KBM-7 (cell line): ENCODE data around the gene PRKN.
A peak's percentile ranks its signal among the peaks of the same experiment; 100 is the strongest.

Experiments used
- DNase-seq: peaks from one replicate; pipeline ENCODE4 v3.0.0-alpha.2; 2015
- in situ Hi-C: fragments of 300-500 bp; cut with MboI; formaldehyde crosslinking; loops from 2 replicates; pipeline ENCODE4 v1.14.3; 2020; ENCODE audit warnings: low sequenced_read_pairs, low pct_unique_long_range_greater_than_20kb, mixed read lengths

The PRKN gene

GRCh38 chr6:161802231-161802630, 925.3 kb downstream of the PRKN start:
- no peak for DNase-seq
- in situ Hi-C loops = no loop called here

GRCh38 chr6:161798844-161799394, 928.6 kb downstream of the PRKN start:
- in situ Hi-C loops = no loop called here
- no peak for DNase-seq

- no peak for DNase-seq
- in situ Hi-C loops = no loop called here
These were observed 930.9 kb downstream of the PRKN start for GRCh38 chr6:161796681-161797080.

- in situ Hi-C loops = no loop called here
- no peak for DNase-seq
These were observed 934.6 kb downstream of the PRKN start for GRCh38 chr6:161792851-161793493.

GRCh38 chr6:161788531-161788930, 939.0 kb downstream of the PRKN start:
- in situ Hi-C loops = no loop called here
- no peak for DNase-seq

- in situ Hi-C loops = no loop called here
- DNase-seq = no peak
These were observed 955.4 kb downstream of the PRKN start for GRCh38 chr6:161772176-161772575.

- in situ Hi-C loops = no loop called here
- no peak for DNase-seq
These were observed 965.6 kb downstream of the PRKN start for GRCh38 chr6:161761966-161762365.

- in situ Hi-C loops = no loop called here
- no peak for DNase-seq
These were observed 972.5 kb downstream of the PRKN start for GRCh38 chr6:161755080-161755479.

GRCh38 chr6:161750686-161751085, 976.9 kb downstream of the PRKN start:
- in situ Hi-C loops = no loop called here
- DNase-seq = no peak

GRCh38 chr6:161749576-161749975, 978.0 kb downstream of the PRKN start:
- in situ Hi-C loops = no loop called here
- no peak for DNase-seq

- DNase-seq = peak; percentile 51
- in situ Hi-C loops = no loop called here
These were observed 978.8 kb downstream of the PRKN start for GRCh38 chr6:161748535-161749416.

GRCh38 chr6:161747506-161747905, 980.1 kb downstream of the PRKN start:
- in situ Hi-C loops = no loop called here
- no peak for DNase-seq

GRCh38 chr6:161745594-161746141, 981.9 kb downstream of the PRKN start:
- DNase-seq = no peak
- in situ Hi-C loops = no loop called here

- in situ Hi-C loops = no loop called here
- DNase-seq = no peak
These were observed 982.4 kb downstream of the PRKN start for GRCh38 chr6:161745128-161745527.

- no peak for DNase-seq
- in situ Hi-C loops = no loop called here
These were observed 983.1 kb downstream of the PRKN start for GRCh38 chr6:161744211-161745067.

GRCh38 chr6:161743509-161744178, 983.9 kb downstream of the PRKN start:
- in situ Hi-C loops = no loop called here
- no peak for DNase-seq

- in situ Hi-C loops = no loop called here
These were observed 987.1 kb downstream of the PRKN start for GRCh38 chr6:161740486-161740885.

GRCh38 chr6:161736781-161737292, 990.7 kb downstream of the PRKN start:
- in situ Hi-C loops = no loop called here

More at GRCh38 chr6:161740486-161740885, 987.1 kb downstream of the PRKN start:
- DNase-seq = no peak

More at GRCh38 chr6:161736781-161737292, 990.7 kb downstream of the PRKN start:
- no peak for DNase-seq
